IPS-15b (cell line): ENCODE results near the gene CD244.
"Not testable (repeated sequence)": the region's sequence is repeated elsewhere in the genome, so short reads cannot be mapped to it uniquely, and the experiment has no call there.

Source experiments
- H3K27me3 ChIP-seq: one replicate; pipeline ENCODE4 v1.6.1; 2013; ENCODE audit warnings: low read length; ENCODE audit not compliant: control insufficient read depth, insufficient read depth
- H3K36me3 ChIP-seq: one replicate; pipeline ENCODE4 v1.6.1; 2013; ENCODE audit warnings: low read length; ENCODE audit not compliant: control insufficient read depth, insufficient read depth
- H3K4me1 ChIP-seq: one replicate; pipeline ENCODE4 v1.6.1; 2013; ENCODE audit warnings: mild to moderate bottlenecking, low read length; ENCODE audit not compliant: control insufficient read depth, insufficient read depth
- H3K4me3 ChIP-seq: one replicate; pipeline ENCODE4 v1.5.1; 2013; ENCODE audit warnings: low read depth, low read length
- H3K9ac ChIP-seq: one replicate; pipeline ENCODE4 v1.6.1; 2013; ENCODE audit warnings: low read depth, mild to moderate bottlenecking, low read length
- H3K9me3 ChIP-seq: one replicate; pipeline ENCODE4 v1.6.1; 2013; ENCODE audit warnings: mild to moderate bottlenecking, low read length; ENCODE audit not compliant: control insufficient read depth, insufficient read depth

The CD244 gene

DNA sequence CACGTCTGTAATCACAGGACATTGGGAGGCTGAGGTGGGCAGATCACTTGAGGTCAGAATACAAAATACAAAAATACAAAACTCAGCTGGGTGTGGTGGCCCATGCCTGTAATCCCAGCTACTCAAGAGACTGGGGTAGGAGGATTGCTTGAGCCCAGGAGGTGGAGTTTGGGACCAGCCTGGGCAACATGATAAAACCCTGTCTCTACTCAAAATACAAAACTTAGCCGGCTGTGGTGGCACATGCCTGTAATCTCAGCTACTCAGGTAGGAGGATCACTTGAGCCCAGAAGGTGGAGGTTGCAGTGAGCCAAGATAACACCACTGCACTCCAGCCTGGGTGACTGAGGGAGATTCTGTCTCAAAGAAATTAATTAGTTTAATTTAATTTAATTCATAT, 28.8 kb upstream of the CD244 start:
- H3K4me1 ChIP-seq, result no peaks in the 10 kb centered on the region
- no peak overlapping the region for H3K4me3 ChIP-seq
- H3K27me3 ChIP-seq, result no peaks in the 10 kb centered on the region
- no peaks in the 10 kb centered on the region for H3K36me3 ChIP-seq
- H3K9ac ChIP-seq, result no peak overlapping the region
- no peaks in the 10 kb centered on the region for H3K9me3 ChIP-seq

- no peaks in the 10 kb centered on the region for H3K27me3 ChIP-seq
- no peaks in the 10 kb centered on the region for H3K9me3 ChIP-seq
- H3K4me3 ChIP-seq, result no peak overlapping the region
- H3K9ac ChIP-seq, result no peak overlapping the region
- no peaks in the 10 kb centered on the region for H3K36me3 ChIP-seq
- no peaks in the 10 kb centered on the region for H3K4me1 ChIP-seq
These were observed 26.2 kb upstream of the CD244 start for GRCh38 chr1:160888926-160889325.

GRCh38 chr1:160887071-160887470, 24.4 kb upstream of the CD244 start:
- H3K9ac ChIP-seq, result no peak overlapping the region
- H3K4me1 ChIP-seq, result no peaks in the 10 kb centered on the region
- H3K27me3 ChIP-seq, result no peaks in the 10 kb centered on the region
- no peaks in the 10 kb centered on the region for H3K9me3 ChIP-seq
- H3K4me3 ChIP-seq, result no peak overlapping the region
- H3K36me3 ChIP-seq, result no peaks in the 10 kb centered on the region

GRCh38 chr1:160885042-160885441, 22.4 kb upstream of the CD244 start, which contains the start of gene ITLN1:
TSS of gene ITLN1 (minus strand) at chr1:160885180. CDS start at chr1:160884877, 303 bp downstream.
- no peaks in the 10 kb centered on the region for H3K27me3 ChIP-seq
- no peak within 1 kb of the TSS for H3K9ac ChIP-seq
- H3K36me3 ChIP-seq, result no peaks in the 10 kb centered on the region
- H3K4me3 ChIP-seq, result no peak within 1 kb of the TSS
- H3K4me1 ChIP-seq, result no peaks in the 10 kb centered on the region
- H3K9me3 ChIP-seq, result no peaks in the 10 kb centered on the region

DNA sequence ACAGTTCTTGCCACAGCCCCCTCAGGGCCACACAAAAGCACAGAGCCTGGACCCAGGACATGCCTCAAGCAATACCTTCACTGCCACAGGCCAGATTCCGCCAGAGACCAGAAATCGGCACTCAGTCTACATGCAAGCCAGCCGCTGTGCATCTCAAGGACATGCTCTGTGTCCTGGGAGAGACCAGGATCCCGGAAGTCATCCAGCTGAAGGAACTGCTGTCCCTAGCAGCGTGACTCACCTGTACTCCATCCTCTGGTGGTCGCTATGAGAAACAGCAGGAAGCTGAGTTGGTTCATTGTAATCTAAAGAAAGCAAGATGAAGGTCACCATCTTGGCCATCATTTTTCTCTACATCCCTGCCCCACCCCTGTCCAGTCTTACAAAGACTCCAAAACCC, 21.9 kb upstream of the CD244 start:
- no peaks in the 10 kb centered on the region for H3K27me3 ChIP-seq
- H3K4me1 ChIP-seq, result no peaks in the 10 kb centered on the region
- no peaks in the 10 kb centered on the region for H3K9me3 ChIP-seq
- no peak overlapping the region for H3K9ac ChIP-seq
- H3K36me3 ChIP-seq, result no peaks in the 10 kb centered on the region
- no peak overlapping the region for H3K4me3 ChIP-seq

DNA sequence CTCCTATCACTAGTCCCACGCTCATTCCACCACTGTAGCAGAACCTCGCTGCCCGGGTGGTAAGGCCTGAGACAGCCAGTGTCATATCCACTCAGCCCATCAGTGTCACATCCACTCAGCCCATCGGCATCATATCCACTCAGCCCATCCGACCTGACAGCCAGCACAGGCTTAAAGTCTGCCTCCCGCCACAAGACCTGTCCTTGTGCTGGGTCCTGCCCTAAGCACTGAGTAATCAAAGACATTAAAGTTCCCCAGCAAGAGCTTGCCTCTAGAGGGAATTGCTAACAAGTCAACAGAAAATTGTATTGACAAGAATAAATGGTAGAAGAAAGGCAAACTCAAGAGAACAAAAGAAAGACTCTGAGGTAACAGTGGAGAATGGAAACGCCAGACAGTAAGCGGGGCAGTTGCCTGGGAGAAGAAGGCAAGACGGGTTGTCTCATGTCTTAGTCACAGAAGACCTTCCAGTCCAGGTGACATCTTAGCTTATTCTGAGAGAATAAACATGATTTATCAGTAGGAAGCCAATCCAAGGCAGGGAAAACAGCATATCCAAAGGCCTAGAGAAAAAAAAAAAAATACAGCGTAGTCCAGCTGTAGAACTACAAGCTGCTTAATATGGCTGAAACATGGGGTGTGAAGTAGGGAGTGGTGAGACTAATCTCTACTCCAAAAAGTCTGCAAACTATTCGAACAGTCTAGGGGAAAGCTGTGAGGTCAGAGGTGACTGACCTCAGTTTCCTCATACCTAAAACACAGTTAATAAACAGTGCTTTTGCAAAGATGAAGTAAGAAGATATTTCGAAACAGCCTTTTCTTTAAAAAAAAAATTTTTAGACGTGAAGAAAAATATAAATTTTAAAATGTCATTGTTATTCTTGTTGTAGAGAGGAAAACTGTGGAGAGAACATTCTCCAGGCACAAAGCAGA, 21.2 kb upstream of the CD244 start:
- H3K9me3 ChIP-seq, result no peaks in the 10 kb centered on the region
- H3K27me3 ChIP-seq, result no peaks in the 10 kb centered on the region
- H3K4me3 ChIP-seq, result no peak overlapping the region
- no peaks in the 10 kb centered on the region for H3K4me1 ChIP-seq
- H3K36me3 ChIP-seq, result no peaks in the 10 kb centered on the region
- H3K9ac ChIP-seq, result no peak overlapping the region

- Histone ChIP-seq H3K4me3 (no peak overlapping the region), H3K9ac (no peak overlapping the region), H3K36me3 (no peaks in the 10 kb centered on the region), H3K27me3 (no peaks in the 10 kb centered on the region), H3K9me3 (no peaks in the 10 kb centered on the region), H3K4me1 (no peaks in the 10 kb centered on the region)
These were observed 19.9 kb upstream of the CD244 start for GRCh38 chr1:160882582-160882981.

GRCh38 chr1:160881264-160881663, 18.6 kb upstream of the CD244 start:
- H3K4me3 ChIP-seq, H3K4me1 ChIP-seq, H3K9me3 ChIP-seq, H3K27me3 ChIP-seq, H3K9ac ChIP-seq, H3K36me3 ChIP-seq: not testable (repeated sequence)

- no peak overlapping the region for H3K9ac ChIP-seq
- no peaks in the 10 kb centered on the region for H3K36me3 ChIP-seq
- no peak overlapping the region for H3K4me3 ChIP-seq
- no peaks in the 10 kb centered on the region for H3K4me1 ChIP-seq
- no peaks in the 10 kb centered on the region for H3K27me3 ChIP-seq
- no peaks in the 10 kb centered on the region for H3K9me3 ChIP-seq
These were observed 17.5 kb upstream of the CD244 start for GRCh38 chr1:160880216-160880615.

DNA sequence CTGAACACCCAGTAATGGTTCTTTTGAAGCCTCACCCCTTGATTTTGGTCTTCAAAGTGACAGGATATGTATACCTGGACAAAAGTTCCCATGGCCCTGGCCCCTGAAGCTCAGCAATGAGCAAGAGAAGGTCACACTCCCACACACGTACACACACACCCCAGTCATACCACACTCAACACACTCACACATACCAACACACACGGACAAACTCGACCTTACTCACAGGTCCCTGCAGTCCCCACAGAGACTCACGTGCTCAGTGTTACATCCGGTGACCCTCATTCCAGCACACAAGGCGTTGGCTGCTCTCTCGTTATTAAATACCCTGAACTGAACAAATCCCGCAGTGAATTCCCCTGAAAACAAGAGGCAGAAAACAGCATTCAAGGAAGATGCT, 16.4 kb upstream of the CD244 start:
- H3K4me1 ChIP-seq, result no peaks in the 10 kb centered on the region
- H3K4me3 ChIP-seq, result no peak overlapping the region
- H3K27me3 ChIP-seq, result no peaks in the 10 kb centered on the region
- H3K36me3 ChIP-seq, result no peaks in the 10 kb centered on the region
- no peaks in the 10 kb centered on the region for H3K9me3 ChIP-seq
- H3K9ac ChIP-seq, result no peak overlapping the region

DNA sequence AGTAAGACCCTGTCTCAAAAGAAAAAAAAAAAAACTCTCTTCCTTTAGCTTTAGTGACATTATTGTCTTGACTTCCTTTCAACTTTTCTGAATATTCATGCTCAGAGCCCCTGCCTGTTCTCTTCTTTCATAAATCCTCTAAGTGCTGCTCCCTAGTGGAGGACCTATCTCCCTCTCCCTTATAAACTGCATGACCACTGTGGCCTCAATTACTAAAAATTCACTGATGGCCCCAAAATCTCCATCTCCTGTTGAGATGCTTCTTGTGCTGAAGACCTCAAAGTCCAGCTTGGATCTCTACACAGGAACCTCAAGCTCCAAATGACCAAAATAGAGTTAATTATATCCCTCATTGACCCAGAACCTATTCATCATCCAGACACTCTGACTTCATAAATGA, 14.5 kb upstream of the CD244 start:
- H3K4me3 ChIP-seq, result no peak overlapping the region
- H3K9me3 ChIP-seq, result no peaks in the 10 kb centered on the region
- H3K4me1 ChIP-seq, result no peaks in the 10 kb centered on the region
- no peaks in the 10 kb centered on the region for H3K27me3 ChIP-seq
- H3K36me3 ChIP-seq, result no peaks in the 10 kb centered on the region
- no peak overlapping the region for H3K9ac ChIP-seq

GRCh38 chr1:160876311-160876710, 13.6 kb upstream of the CD244 start:
- no peaks in the 10 kb centered on the region for H3K36me3 ChIP-seq
- no peaks in the 10 kb centered on the region for H3K27me3 ChIP-seq
- no peaks in the 10 kb centered on the region for H3K9me3 ChIP-seq
- H3K4me1 ChIP-seq, result no peaks in the 10 kb centered on the region
- no peak overlapping the region for H3K4me3 ChIP-seq
- no peak overlapping the region for H3K9ac ChIP-seq
